Measurements from ENCODE around the gene DNAJC8.

- TF ChIP-seq TAF1 (IDR thresholded peaks at IDR 0.05; ENCODE audit: low read depth) = no peak
- no peak for TF ChIP-seq EP300 (IDR thresholded peaks at IDR 0.05; ENCODE audit: borderline replicate concordance)
- no peak for TF ChIP-seq TEAD4 (IDR thresholded peaks at IDR 0.05)
- TF ChIP-seq, protein P1, sequence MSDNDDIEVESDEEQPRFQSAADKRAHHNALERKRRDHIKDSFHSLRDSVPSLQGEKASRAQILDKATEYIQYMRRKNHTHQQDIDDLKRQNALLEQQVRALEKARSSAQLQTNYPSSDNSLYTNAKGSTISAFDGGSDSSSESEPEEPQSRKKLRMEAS (IDR thresholded peaks at IDR 0.05) = no peak
- TF ChIP-seq, protein P2, sequence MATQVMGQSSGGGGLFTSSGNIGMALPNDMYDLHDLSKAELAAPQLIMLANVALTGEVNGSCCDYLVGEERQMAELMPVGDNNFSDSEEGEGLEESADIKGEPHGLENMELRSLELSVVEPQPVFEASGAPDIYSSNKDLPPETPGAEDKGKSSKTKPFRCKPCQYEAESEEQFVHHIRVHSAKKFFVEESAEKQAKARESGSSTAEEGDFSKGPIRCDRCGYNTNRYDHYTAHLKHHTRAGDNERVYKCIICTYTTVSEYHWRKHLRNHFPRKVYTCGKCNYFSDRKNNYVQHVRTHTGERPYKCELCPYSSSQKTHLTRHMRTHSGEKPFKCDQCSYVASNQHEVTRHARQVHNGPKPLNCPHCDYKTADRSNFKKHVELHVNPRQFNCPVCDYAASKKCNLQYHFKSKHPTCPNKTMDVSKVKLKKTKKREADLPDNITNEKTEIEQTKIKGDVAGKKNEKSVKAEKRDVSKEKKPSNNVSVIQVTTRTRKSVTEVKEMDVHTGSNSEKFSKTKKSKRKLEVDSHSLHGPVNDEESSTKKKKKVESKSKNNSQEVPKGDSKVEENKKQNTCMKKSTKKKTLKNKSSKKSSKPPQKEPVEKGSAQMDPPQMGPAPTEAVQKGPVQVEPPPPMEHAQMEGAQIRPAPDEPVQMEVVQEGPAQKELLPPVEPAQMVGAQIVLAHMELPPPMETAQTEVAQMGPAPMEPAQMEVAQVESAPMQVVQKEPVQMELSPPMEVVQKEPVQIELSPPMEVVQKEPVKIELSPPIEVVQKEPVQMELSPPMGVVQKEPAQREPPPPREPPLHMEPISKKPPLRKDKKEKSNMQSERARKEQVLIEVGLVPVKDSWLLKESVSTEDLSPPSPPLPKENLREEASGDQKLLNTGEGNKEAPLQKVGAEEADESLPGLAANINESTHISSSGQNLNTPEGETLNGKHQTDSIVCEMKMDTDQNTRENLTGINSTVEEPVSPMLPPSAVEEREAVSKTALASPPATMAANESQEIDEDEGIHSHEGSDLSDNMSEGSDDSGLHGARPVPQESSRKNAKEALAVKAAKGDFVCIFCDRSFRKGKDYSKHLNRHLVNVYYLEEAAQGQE (IDR thresholded peaks at IDR 0.05; ENCODE audit: low read depth) = no peak
- no peak for TF ChIP-seq YY1 (IDR thresholded peaks at IDR 0.05; ENCODE audit: low read depth)
- TF ChIP-seq TCF12 (IDR thresholded peaks at IDR 0.05; ENCODE audit: low read depth) = no peak
- no peak for TF ChIP-seq CEBPB (IDR thresholded peaks at IDR 0.05)
- TF ChIP-seq EGR1 (IDR thresholded peaks at IDR 0.05) = no peak
- TF ChIP-seq RAD21 (IDR thresholded peaks at IDR 0.05; ENCODE audit: low read depth) = no peak
- TF ChIP-seq NFIC (IDR thresholded peaks at IDR 0.05) = no peak
- TF ChIP-seq ZBTB7A (IDR thresholded peaks at IDR 0.05; ENCODE audit: low read depth) = no peak
- no peak for TF ChIP-seq USF1 (IDR thresholded peaks at IDR 0.05)
- TF ChIP-seq CREB1 (IDR thresholded peaks at IDR 0.05; ENCODE audit: low read depth) = no peak
These were observed 36.5 kb downstream of the DNAJC8 start for GRCh38 chr1:28196330-28196729.
